Measurements from ENCODE around the gene MZB1. TPM values are rescaled to one million over a fixed set of nuclear protein-coding genes. Genes with fewer than 3 reads are reported as not detected.

Gene MZB1
- total and polyA plus RNA-seq, 5 donors from 2014 or later: 0.39 to 2.2 (median 1.6) TPM

DNA sequence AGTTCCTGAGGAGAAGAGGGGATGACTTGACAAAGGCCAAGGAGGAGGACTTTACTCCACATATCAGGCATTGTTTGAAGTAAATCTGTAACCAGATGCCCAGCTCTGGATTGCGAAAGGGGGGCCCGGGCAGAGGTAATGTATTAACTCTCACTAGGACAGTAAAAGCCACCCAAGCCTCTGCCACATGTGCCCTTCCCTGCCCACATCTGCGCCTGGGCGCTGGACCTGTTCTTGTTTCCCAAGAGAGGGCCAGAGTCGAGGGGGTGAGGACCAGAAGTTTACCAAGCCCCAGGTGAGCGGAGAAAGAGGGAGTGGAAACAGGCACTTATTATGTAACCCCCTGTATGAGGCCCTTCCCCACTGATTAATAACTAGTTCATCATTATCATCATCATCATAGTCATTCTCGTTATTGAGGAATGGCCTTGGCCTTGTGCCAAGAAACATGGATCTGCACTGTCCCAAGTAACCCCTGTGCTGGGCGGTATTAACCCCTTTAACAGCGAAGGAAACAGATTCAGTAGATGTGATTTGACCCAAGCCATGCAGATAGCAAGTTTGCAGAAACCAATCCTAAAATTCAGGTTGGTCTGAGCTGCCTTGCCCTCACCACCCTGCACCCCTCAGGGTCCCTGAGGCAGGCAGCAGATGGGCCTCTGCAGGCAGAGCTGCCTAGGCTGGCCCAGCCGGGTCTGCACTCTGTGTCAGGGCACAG, 6.3 kb downstream of the MZB1 start, which contains the start of gene SLC23A1:
Gene SLC23A1 (minus strand): TSS at position 23 of the 718 bp plus-strand sequence. CDS start 44 bp downstream, outside the sequence.
- Mint-ChIP-seq H3K27ac (peak within 1 kb of the TSS in 2 of 3 donors; percentile 84 to 97), H3K4me1 (peaks cover 0 to 34% (median 27%) of the 10 kb centered on the region in 4 donors), H3K4me3 (peak within 1 kb of the TSS in 2 of 4 donors; percentile 47 to 69), H3K27me3 (no peaks in the 10 kb centered on the region), H3K9me3 (peaks cover 0 to 1% (median 0%) of the 10 kb centered on the region in 7 donors), H3K36me3 (no peaks in the 10 kb centered on the region)
- DNase-seq: no peak
- no peak within 1 kb of the TSS for H3K27ac ChIP-seq (ENCODE audit: insufficient read depth, low read length, poor library complexity, severe bottlenecking)
- no peaks in the 10 kb centered on the region for H3K36me3 ChIP-seq (ENCODE audit: control insufficient read depth, insufficient read depth, low read length)
- no peak within 1 kb of the TSS for H3K4me3 ChIP-seq (ENCODE audit: low read depth, low read length)
- H3K4me1 ChIP-seq (ENCODE audit: control insufficient read depth, insufficient read depth, low read length, poor library complexity, severe bottlenecking): peaks cover 11% of the 10 kb centered on the region
- no peak for ATAC-seq (ENCODE audit: low read depth in 2 of 2)
- no peaks in the 10 kb centered on the region for H3K27me3 ChIP-seq (ENCODE audit: control insufficient read depth, insufficient read depth, low read length)
- no peaks in the 10 kb centered on the region for H3K9me3 ChIP-seq (ENCODE audit: control insufficient read depth in 2 of 2, low read length in 2 of 2)

DNA sequence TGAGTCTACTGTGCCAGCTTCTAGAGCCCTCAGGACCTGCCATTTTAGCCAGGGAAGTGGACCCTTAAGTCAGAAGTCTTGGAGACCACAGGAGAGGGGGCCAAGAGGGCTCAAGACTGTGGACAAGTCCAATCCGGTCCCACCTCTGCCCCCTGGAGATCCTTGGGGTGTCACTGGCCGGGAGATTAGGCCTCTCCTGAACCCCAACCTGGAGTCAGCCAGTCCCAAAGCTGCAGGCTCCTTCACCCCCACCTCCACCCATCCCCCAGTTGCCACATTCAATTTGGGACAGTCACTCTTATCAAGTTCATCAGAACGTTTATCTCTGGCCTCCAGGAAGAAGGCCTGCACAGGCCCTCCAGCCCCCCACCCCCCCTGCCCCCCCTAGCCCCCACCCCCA, 6.9 kb downstream of the MZB1 start:
- Mint-ChIP-seq H3K27ac (no peak overlapping the region), H3K27me3 (no peaks in the 10 kb centered on the region), H3K4me3 (no peak overlapping the region), H3K36me3 (no peaks in the 10 kb centered on the region), H3K9me3 (peaks cover 0 to 1% (median 0%) of the 10 kb centered on the region in 7 donors), H3K4me1 (peaks cover 0 to 34% (median 26%) of the 10 kb centered on the region in 4 donors)
- DNase-seq: no peak
- Histone ChIP-seq H3K36me3 (ENCODE audit: control insufficient read depth, insufficient read depth, low read length) (no peaks in the 10 kb centered on the region), H3K27me3 (ENCODE audit: control insufficient read depth, insufficient read depth, low read length) (no peaks in the 10 kb centered on the region), H3K9me3 (ENCODE audit: control insufficient read depth in 2 of 2, low read length in 2 of 2) (no peaks in the 10 kb centered on the region), H3K4me3 (ENCODE audit: low read depth, low read length) (no peak overlapping the region), H3K4me1 (ENCODE audit: control insufficient read depth, insufficient read depth, low read length, poor library complexity, severe bottlenecking) (peaks cover 11% of the 10 kb centered on the region), H3K27ac (ENCODE audit: insufficient read depth, low read length, poor library complexity, severe bottlenecking) (no peak overlapping the region)
- no peak for ATAC-seq (ENCODE audit: low read depth in 2 of 2)

DNA sequence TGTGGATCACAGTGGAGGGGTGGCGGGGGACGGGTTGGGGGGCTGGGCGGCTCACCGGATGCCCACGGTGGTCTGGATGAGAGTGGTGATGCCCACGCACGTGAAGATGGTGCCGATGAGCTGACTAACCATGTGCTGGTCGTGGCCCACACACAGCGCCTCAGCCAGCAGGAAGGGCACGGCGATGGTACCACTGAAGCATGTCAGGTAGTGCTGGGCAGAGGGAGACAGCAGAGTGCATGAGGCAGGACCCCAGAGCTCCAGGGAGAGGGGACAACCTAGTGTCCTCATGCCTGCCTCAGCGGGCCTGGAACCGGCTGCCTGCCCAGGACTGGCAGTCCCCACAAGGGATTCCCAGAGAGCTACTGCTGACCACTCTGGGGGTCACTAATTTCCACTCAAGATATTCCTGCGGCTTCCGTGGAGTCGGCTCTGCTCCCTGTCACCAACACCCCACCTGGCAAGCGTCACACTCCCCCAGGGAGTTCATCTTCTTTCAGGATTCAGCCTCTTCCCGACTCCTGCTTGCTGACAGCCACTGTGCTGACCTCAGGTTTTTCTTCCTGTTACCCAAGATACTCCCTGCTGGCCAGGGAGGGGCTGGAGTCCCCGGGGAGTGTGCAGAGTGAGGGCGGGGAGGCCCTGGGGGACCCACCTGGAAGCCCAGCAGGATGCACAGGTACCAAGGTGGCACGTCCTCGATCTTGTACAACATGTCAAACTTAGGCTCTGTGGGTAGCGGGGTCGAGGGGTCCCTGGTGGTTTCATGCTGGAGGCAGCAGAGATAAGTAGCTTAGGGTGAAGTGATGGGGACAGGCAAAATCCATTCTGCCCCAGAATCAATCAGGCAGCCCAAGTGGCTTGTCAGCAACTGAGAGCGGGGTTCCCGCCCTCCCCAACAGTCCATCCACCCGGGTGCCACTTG, 7.6 kb downstream of the MZB1 start:
- Histone ChIP-seq H3K4me3 (ENCODE audit: low read depth, low read length) (no peak overlapping the region), H3K36me3 (ENCODE audit: control insufficient read depth, insufficient read depth, low read length) (no peaks in the 10 kb centered on the region), H3K27ac (ENCODE audit: insufficient read depth, low read length, poor library complexity, severe bottlenecking) (no peak overlapping the region), H3K27me3 (ENCODE audit: control insufficient read depth, insufficient read depth, low read length) (no peaks in the 10 kb centered on the region), H3K4me1 (ENCODE audit: control insufficient read depth, insufficient read depth, low read length, poor library complexity, severe bottlenecking) (peaks cover 11% of the 10 kb centered on the region), H3K9me3 (ENCODE audit: control insufficient read depth in 2 of 2, low read length in 2 of 2) (no peaks in the 10 kb centered on the region)
- Mint-ChIP-seq H3K27me3 (no peaks in the 10 kb centered on the region), H3K27ac (no peak overlapping the region), H3K4me1 (peaks cover 0 to 34% (median 26%) of the 10 kb centered on the region in 4 donors), H3K4me3 (no peak overlapping the region), H3K36me3 (peaks cover 4% of the 10 kb centered on the region), H3K9me3 (peaks cover 0 to 1% (median 0%) of the 10 kb centered on the region in 7 donors)
- no peak for ATAC-seq (ENCODE audit: low read depth in 2 of 2)
- no peak for DNase-seq

DNA sequence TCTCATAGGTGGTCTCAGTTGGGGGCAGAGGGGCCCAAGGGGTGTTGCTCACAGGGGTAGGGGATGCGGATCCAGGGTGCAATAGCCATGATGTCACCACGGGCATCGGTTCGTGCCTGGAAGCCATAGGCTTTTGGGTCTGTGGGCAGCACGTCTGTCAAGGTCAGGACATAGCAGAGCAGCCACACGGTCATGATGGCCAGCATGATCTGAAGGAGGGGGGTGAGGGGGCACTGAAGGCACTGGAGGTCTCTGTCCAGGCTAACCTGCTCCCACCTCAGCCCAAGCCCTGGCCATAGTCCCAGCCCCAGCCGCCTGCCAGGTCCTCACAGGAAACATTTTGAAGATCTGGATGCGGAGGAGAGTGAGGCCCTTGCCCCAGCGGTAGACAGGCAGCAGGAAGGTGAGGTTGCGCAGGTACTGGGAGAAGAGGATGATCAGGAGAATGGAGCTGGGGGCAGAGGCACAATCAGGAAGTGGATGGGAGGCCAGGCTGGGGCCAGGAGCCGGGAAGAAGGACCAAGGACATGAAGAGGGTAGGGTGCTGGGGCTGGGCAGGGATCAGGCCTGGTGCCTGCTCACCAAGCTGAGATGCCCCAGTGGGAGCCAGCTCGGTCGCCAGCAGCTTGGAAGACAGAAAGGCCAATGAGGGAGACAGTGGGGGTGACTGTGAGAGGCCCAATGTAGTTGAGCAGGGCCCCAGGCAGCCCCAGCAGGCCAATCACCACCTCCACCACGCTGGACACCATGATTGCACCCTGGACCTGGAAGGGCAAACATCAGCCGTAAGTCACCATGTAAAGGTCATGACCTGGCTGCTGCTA, 9.9 kb downstream of the MZB1 start:
- DNase-seq: no peak
- Mint-ChIP-seq H3K36me3 (peaks cover 11% of the 10 kb centered on the region), H3K4me1 (peaks cover 0 to 26% (median 12%) of the 10 kb centered on the region in 4 donors), H3K4me3 (no peak overlapping the region), H3K9me3 (peaks cover 0 to 1% (median 0%) of the 10 kb centered on the region in 7 donors), H3K27me3 (no peaks in the 10 kb centered on the region), H3K27ac (peak overlapping the region in 1 of 3 donors; percentile 57)
- no peaks in the 10 kb centered on the region for H3K27me3 ChIP-seq (ENCODE audit: control insufficient read depth, insufficient read depth, low read length)
- no peak overlapping the region for H3K27ac ChIP-seq (ENCODE audit: insufficient read depth, low read length, poor library complexity, severe bottlenecking)
- H3K4me1 ChIP-seq (ENCODE audit: control insufficient read depth, insufficient read depth, low read length, poor library complexity, severe bottlenecking): peaks cover 6% of the 10 kb centered on the region
- no peak for ATAC-seq (ENCODE audit: low read depth in 2 of 2)
- no peak overlapping the region for H3K4me3 ChIP-seq (ENCODE audit: low read depth, low read length)
- no peaks in the 10 kb centered on the region for H3K9me3 ChIP-seq (ENCODE audit: control insufficient read depth in 2 of 2, low read length in 2 of 2)
- no peaks in the 10 kb centered on the region for H3K36me3 ChIP-seq (ENCODE audit: control insufficient read depth, insufficient read depth, low read length)

DNA sequence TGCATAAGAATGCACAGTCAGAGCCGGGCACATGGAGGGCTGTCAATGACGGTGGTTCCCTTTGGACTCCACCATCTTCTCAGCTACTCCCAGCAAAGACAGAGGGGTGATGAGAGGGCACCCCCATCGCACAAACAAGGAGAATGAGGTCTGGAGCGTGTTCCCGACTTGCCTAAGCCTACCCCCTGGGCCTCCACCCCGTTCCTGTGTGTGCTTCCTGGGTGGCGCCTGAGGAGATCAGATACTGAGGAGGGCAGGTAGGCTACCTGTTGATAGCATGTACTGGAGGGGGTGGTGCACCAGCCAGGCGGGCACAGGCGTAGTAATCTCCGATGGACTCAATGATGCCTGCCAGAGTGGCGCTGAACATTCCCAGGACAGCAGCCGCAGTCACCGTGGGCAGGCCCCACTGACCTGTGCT, 10.8 kb downstream of the MZB1 start:
- H3K9me3 ChIP-seq (ENCODE audit: control insufficient read depth in 2 of 2, low read length in 2 of 2): no peaks in the 10 kb centered on the region
- H3K36me3 ChIP-seq (ENCODE audit: control insufficient read depth, insufficient read depth, low read length): no peaks in the 10 kb centered on the region
- Mint-ChIP-seq H3K27ac (peak overlapping the region; percentile 36 to 94 (median 57)), H3K27me3 (no peaks in the 10 kb centered on the region), H3K36me3 (peaks cover 11% of the 10 kb centered on the region), H3K4me3 (peak overlapping the region in 1 of 4 donors; percentile 23), H3K9me3 (peaks cover 0 to 1% (median 0%) of the 10 kb centered on the region in 7 donors), H3K4me1 (peaks cover 0 to 20% (median 6%) of the 10 kb centered on the region in 4 donors)
- no peak for ATAC-seq (ENCODE audit: low read depth in 2 of 2)
- H3K4me3 ChIP-seq (ENCODE audit: low read depth, low read length): no peak overlapping the region
- no peak overlapping the region for H3K27ac ChIP-seq (ENCODE audit: insufficient read depth, low read length, poor library complexity, severe bottlenecking)
- H3K4me1 ChIP-seq (ENCODE audit: control insufficient read depth, insufficient read depth, low read length, poor library complexity, severe bottlenecking): no peaks in the 10 kb centered on the region
- H3K27me3 ChIP-seq (ENCODE audit: control insufficient read depth, insufficient read depth, low read length): no peaks in the 10 kb centered on the region
- no peak for DNase-seq

DNA sequence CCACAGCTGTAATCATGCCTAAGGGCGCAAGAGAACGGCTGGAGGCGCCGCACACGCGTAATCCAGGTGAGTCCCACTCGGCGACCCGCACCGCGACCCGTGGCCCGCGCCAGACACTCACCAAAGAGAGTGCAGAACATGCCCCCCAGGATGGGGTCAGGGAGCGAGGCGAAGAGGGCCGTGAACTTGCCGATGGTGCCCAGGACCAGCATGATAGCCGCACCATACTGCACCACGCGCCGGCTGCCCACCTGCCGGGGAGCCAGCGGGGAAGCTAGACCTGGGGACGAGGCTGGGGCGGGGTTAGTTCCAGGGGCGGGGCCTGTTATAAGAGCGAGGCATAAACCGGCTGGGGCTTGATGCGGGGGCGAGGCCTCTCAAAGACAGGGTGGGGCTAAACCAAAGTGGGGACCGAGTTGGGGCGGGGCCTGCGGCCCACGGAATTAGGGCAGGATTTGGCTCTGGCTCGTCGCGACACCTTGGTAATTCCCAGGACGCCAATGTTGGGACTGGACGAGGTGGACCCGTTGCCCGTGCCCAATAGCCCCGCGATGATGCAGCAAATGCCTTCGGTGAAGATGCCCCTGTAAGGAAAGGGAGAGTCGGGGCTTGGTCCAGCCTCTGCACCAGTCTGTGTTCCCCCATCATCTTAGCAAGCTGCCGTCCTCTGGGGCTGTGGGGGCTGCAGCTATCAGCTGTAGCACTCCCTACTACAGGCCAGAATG, 11.4 kb downstream of the MZB1 start:
- Histone ChIP-seq H3K36me3 (ENCODE audit: control insufficient read depth, insufficient read depth, low read length) (peaks cover 4% of the 10 kb centered on the region), H3K4me1 (ENCODE audit: control insufficient read depth, insufficient read depth, low read length, poor library complexity, severe bottlenecking) (no peaks in the 10 kb centered on the region), H3K9me3 (ENCODE audit: control insufficient read depth in 2 of 2, low read length in 2 of 2) (no peaks in the 10 kb centered on the region), H3K4me3 (ENCODE audit: low read depth, low read length) (no peak overlapping the region), H3K27me3 (ENCODE audit: control insufficient read depth, insufficient read depth, low read length) (no peaks in the 10 kb centered on the region), H3K27ac (ENCODE audit: insufficient read depth, low read length, poor library complexity, severe bottlenecking) (no peak overlapping the region)
- Mint-ChIP-seq H3K9me3 (peaks cover 0 to 1% (median 0%) of the 10 kb centered on the region in 7 donors), H3K27ac (no peak overlapping the region), H3K36me3 (peaks cover 11% of the 10 kb centered on the region), H3K27me3 (no peaks in the 10 kb centered on the region), H3K4me1 (peaks cover 0 to 16% (median 3%) of the 10 kb centered on the region in 4 donors), H3K4me3 (peak overlapping the region in 1 of 4 donors; percentile 23)
- no peak for ATAC-seq (ENCODE audit: low read depth in 2 of 2)
- no peak for DNase-seq

Measured in CD4-positive, CD25-positive, alpha-beta regulatory T cell (primary cell).